ENCODE results near the gene MRTFB. TPM values are rescaled to one million over a fixed set of nuclear protein-coding genes. Genes with fewer than 3 reads are reported as not detected.
A peak's percentile ranks its signal among the peaks of the same experiment; 100 is the strongest.

The MRTFB gene
- total RNA-seq, 1 donor: 11.6 TPM

DNA sequence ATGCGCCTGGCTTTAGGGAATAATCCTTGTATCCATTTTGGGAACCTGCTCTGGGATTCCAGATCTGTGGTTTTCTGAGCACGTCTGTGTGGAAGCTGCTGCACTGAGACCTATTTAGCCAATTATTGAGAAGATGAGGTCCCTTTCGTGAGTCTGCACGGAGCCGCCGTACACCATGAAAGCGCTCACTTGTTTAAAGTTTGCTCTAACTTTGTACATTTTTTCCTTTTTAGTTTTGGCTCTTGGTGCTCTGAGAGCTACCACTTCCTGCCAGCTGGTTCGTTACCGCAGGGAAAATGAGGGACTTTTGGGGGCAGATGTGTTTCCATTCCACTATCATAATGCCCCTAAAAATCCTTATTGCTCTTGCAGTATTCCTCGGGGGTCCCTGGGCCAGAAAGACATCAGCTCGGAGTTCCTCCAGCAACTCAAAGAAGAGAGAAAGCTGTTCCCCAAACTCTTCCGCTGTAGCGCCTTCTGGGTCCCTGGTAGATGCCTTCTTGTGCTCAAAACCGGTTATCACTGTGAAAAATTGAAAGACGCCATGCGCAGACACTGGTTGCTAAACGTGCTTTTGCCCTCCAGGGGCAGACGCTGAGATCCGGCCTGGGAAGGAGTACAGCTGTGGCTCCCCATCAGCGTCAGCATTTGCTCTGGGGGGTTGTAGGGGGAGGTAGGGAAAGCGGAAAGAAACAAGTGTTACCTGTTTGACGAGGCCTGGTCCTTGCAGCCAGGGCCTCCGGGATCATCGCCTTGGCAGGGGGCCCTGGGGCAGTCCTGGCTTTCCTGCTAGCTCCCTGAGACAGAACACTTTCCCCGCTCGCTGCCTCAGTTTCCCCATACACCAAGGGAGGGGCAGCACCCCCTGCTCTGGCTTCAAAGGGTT is 238.1 kb downstream of the MRTFB start:
- Histone ChIP-seq H3K9me3 (ENCODE audit: low read depth, low read length) (no peaks in the 10 kb centered on the region), H3K4me1 (ENCODE audit: insufficient read depth, low read length) (peaks cover 63% of the 10 kb centered on the region), H3K27ac (ENCODE audit: low read depth, low read length) (peak overlapping the region; percentile 88), H3K4me3 (ENCODE audit: insufficient read depth, low read length) (peak overlapping the region; percentile 34), H3K4me2 (ENCODE audit: insufficient read depth, low read length) (peak overlapping the region; percentile 68), H2AFZ (ENCODE audit: low read length) (peak overlapping the region; percentile 65), H3K36me3 (ENCODE audit: insufficient read depth, low read length) (no peaks in the 10 kb centered on the region), H3K27me3 (ENCODE audit: insufficient read depth, low read length) (no peaks in the 10 kb centered on the region), H4K20me1 (ENCODE audit: insufficient read depth, low read length) (peaks cover 40% of the 10 kb centered on the region), H3K79me2 (ENCODE audit: insufficient read depth, low read length) (peaks cover 93% of the 10 kb centered on the region)
- DNase-seq (ENCODE audit: insufficient read length, low spot score, missing footprints): peak; percentile 75
- TF ChIP-seq, protein P1, sequence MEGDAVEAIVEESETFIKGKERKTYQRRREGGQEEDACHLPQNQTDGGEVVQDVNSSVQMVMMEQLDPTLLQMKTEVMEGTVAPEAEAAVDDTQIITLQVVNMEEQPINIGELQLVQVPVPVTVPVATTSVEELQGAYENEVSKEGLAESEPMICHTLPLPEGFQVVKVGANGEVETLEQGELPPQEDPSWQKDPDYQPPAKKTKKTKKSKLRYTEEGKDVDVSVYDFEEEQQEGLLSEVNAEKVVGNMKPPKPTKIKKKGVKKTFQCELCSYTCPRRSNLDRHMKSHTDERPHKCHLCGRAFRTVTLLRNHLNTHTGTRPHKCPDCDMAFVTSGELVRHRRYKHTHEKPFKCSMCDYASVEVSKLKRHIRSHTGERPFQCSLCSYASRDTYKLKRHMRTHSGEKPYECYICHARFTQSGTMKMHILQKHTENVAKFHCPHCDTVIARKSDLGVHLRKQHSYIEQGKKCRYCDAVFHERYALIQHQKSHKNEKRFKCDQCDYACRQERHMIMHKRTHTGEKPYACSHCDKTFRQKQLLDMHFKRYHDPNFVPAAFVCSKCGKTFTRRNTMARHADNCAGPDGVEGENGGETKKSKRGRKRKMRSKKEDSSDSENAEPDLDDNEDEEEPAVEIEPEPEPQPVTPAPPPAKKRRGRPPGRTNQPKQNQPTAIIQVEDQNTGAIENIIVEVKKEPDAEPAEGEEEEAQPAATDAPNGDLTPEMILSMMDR (IDR thresholded peaks at IDR 0.05; ENCODE audit: extremely low read depth, low read depth, low read length): peak; percentile 30

DNA sequence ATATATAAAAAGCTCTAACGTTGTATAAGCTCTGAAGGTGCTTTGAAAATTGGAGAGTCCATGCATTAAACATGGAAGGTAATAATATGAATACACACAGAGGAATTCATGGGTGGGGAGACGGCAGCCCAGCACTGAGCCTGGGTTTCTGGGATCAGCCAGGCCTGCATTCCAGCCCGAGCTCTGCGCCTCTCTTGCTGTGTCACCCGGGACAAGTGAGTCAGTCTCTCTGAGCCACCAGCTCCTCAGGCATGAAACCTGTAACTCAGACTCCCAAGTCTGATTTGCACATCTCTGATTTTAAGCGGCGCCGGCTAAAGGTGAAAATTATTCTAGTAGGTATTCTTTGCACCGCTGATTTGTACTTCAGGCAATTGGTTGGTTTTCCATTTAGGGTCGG is 238.8 kb downstream of the MRTFB start:
- peaks cover 40% of the 10 kb centered on the region for H4K20me1 ChIP-seq (ENCODE audit: insufficient read depth, low read length)

DNA sequence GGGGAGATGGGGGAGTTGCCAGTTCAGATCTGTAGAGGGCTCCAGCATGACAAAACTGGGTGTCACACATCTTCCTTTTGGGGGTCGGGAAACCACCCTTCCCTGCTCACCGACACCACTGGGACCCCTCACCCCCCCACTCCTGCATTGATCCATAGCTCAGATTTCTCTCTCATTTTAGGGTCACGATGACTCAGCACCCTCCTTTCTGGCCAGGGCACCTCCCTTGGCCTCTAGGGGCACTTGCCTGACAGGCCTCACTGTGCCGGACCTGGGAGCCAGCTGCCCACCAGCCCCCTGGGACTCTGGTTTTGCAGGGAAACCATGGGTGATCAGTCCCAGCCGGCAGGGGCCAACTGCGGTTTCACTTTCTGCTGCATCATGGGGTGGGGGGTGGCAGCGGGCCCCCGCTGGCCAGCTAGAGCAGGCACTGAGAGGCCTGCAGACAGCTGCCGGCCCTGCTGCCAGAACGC is 239.4 kb downstream of the MRTFB start:
- peak overlapping the region; percentile 88 for H3K27ac ChIP-seq (ENCODE audit: low read depth, low read length)
- H3K9me3 ChIP-seq (ENCODE audit: low read depth, low read length): no peaks in the 10 kb centered on the region
- H3K79me2 ChIP-seq (ENCODE audit: insufficient read depth, low read length): peaks cover 92% of the 10 kb centered on the region
- H3K4me3 ChIP-seq (ENCODE audit: insufficient read depth, low read length): peak overlapping the region; percentile 35
- H2AFZ ChIP-seq (ENCODE audit: low read length): no peak overlapping the region
- H3K4me1 ChIP-seq (ENCODE audit: insufficient read depth, low read length): peaks cover 54% of the 10 kb centered on the region
- no peaks in the 10 kb centered on the region for H3K36me3 ChIP-seq (ENCODE audit: insufficient read depth, low read length)
- TF ChIP-seq, protein P1 (IDR thresholded peaks at IDR 0.05; ENCODE audit: extremely low read depth, low read depth, low read length): peak; percentile 32
- peak; percentile 93 for DNase-seq (ENCODE audit: insufficient read length, low spot score, missing footprints)
- H3K27me3 ChIP-seq (ENCODE audit: insufficient read depth, low read length): no peaks in the 10 kb centered on the region
- peaks cover 40% of the 10 kb centered on the region for H4K20me1 ChIP-seq (ENCODE audit: insufficient read depth, low read length)
- peak overlapping the region; percentile 68 for H3K4me2 ChIP-seq (ENCODE audit: insufficient read depth, low read length)

More for the DNA sequence above, 238.8 kb downstream of the MRTFB start:
- Histone ChIP-seq H2AFZ (ENCODE audit: low read length) (no peak overlapping the region), H3K36me3 (ENCODE audit: insufficient read depth, low read length) (no peaks in the 10 kb centered on the region), H3K4me2 (ENCODE audit: insufficient read depth, low read length) (peak overlapping the region; percentile 68), H3K79me2 (ENCODE audit: insufficient read depth, low read length) (peaks cover 93% of the 10 kb centered on the region), H3K27ac (ENCODE audit: low read depth, low read length) (peak overlapping the region; percentile 88), H3K9me3 (ENCODE audit: low read depth, low read length) (no peaks in the 10 kb centered on the region), H3K27me3 (ENCODE audit: insufficient read depth, low read length) (no peaks in the 10 kb centered on the region), H3K4me1 (ENCODE audit: insufficient read depth, low read length) (peaks cover 59% of the 10 kb centered on the region), H3K4me3 (ENCODE audit: insufficient read depth, low read length) (peak overlapping the region; percentile 34)
- TF ChIP-seq, protein P1 (IDR thresholded peaks at IDR 0.05; ENCODE audit: extremely low read depth, low read depth, low read length): no peak
- peak; percentile 92 for DNase-seq (ENCODE audit: insufficient read length, low spot score, missing footprints)

DNA sequence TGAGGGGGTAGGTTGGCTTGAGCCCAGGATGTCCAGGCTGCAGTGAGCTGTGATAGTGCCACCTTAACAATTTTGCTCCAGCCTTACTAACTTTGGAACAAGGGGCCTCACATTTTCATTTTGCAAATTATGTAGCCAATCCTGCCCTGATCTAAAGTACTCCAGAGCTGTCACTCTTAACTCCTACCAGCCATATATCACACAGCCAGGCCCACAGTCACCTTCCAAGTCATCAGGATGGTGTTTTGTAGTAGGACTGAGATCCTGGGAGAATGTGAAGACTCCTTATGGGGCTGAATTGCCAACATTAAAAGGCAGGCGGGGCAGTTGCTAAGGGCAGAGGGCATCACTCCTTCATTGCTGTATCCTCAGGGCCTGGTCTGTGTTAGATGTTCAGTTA is 243.0 kb downstream of the MRTFB start:
- H3K4me3 ChIP-seq (ENCODE audit: insufficient read depth, low read length): no peak overlapping the region

More for the DNA sequence above, 243.0 kb downstream of the MRTFB start:
- Histone ChIP-seq H4K20me1 (ENCODE audit: insufficient read depth, low read length) (peaks cover 29% of the 10 kb centered on the region), H2AFZ (ENCODE audit: low read length) (no peak overlapping the region), H3K4me1 (ENCODE audit: insufficient read depth, low read length) (peaks cover 28% of the 10 kb centered on the region), H3K27me3 (ENCODE audit: insufficient read depth, low read length) (no peaks in the 10 kb centered on the region), H3K79me2 (ENCODE audit: insufficient read depth, low read length) (peaks cover 85% of the 10 kb centered on the region), H3K9me3 (ENCODE audit: low read depth, low read length) (no peaks in the 10 kb centered on the region), H3K36me3 (ENCODE audit: insufficient read depth, low read length) (no peaks in the 10 kb centered on the region), H3K27ac (ENCODE audit: low read depth, low read length) (no peak overlapping the region), H3K4me2 (ENCODE audit: insufficient read depth, low read length) (no peak overlapping the region)
- TF ChIP-seq, protein P1 (IDR thresholded peaks at IDR 0.05; ENCODE audit: extremely low read depth, low read depth, low read length): no peak
- DNase-seq (ENCODE audit: insufficient read length, low spot score, missing footprints): no peak

Measured in osteoblast (primary cell).